NCI-H2227 (cell line): ENCODE data around the gene EPX.

Experiments
- DNase-seq: peaks from one replicate; lab custom pipeline; 2025; ENCODE audit not compliant: unreplicated experiment; lab: John Stamatoyannopoulos, UW

The EPX gene

GRCh38 chr17:58249270-58250133 is 57.0 kb downstream of the EPX start:
- peak; percentile 70 for DNase-seq

- no peak for DNase-seq
Measured at GRCh38 chr17:58250344-58251011, 58.0 kb downstream of the EPX start.

- DNase-seq, result no peak
Measured at GRCh38 chr17:58252141-58252540, 59.6 kb downstream of the EPX start.

GRCh38 chr17:58253082-58253481 is 60.6 kb downstream of the EPX start:
- no peak for DNase-seq
